WTC11 (cell line): ENCODE results near the gene SPRR2E. TPM values are rescaled to one million over a fixed set of nuclear protein-coding genes. Genes with fewer than 3 reads are reported as not detected.

Experiments
- ATAC-seq: fragments of 200-7000 bp; cut with Tn5 transposase; 2 replicates; pipeline ENCODE4 v1.10.0; 2021; ENCODE audit warnings: mild to moderate bottlenecking, moderate library complexity
- CTCF ChIA-PET: fragments of 300-600 bp; sonication (Branson Sonifier 250); formaldehyde crosslinking; loops from one replicate; lab custom pipeline; 2021; ENCODE audit warnings: antibody characterized with exemption; lab: Charles Lee
- POLR2A ChIA-PET: fragments of 350-600 bp; sonication (Branson Sonifier 250); formaldehyde crosslinking; loops from one replicate; lab custom pipeline; 2021; ENCODE audit warnings: antibody characterized with exemption; lab: Charles Lee
- DNase-seq: peaks from one replicate; pipeline ENCODE4 v3.0.0; 2021; ENCODE audit warnings: low spot score
- H3K27ac Mint-ChIP-seq: 2 replicates; pipeline ENCODE4 v1.8.0; 2021; ENCODE audit warnings: mixed read lengths
- H3K27me3 Mint-ChIP-seq: 2 replicates; pipeline ENCODE4 v1.8.0; 2021; ENCODE audit warnings: low read depth, mild to moderate bottlenecking, moderate library complexity, mixed read lengths
- H3K36me3 Mint-ChIP-seq: 2 replicates; pipeline ENCODE4 v1.8.0; 2021; ENCODE audit warnings: mixed read lengths
- H3K4me1 Mint-ChIP-seq: 2 replicates; pipeline ENCODE4 v1.8.0; 2022; ENCODE audit warnings: mixed read lengths
- H3K4me3 Mint-ChIP-seq: 2 replicates; pipeline ENCODE4 v1.8.0; 2021; ENCODE audit warnings: mild to moderate bottlenecking, moderate library complexity, mixed read lengths
- H3K9me3 Mint-ChIP-seq: 2 replicates; pipeline ENCODE4 v1.8.0; 2021; ENCODE audit warnings: mixed read lengths
- CREB1 ChIP-seq: sonication (generic); formaldehyde crosslinking; IDR thresholded peaks from 2 replicates; pipeline ENCODE4 v1.8.0; 2023; ENCODE audit warnings: mild to moderate bottlenecking, missing genetic modification reagents
- CTCF ChIP-seq: fragments of 200-600 bp; IDR thresholded peaks from 2 replicates; pipeline ENCODE4 v1.8.0; 2022; ENCODE audit warnings: antibody characterized with exemption
- MLX ChIP-seq: sonication (generic); formaldehyde crosslinking; IDR thresholded peaks from 2 replicates; pipeline ENCODE4 v1.8.1; 2023; ENCODE audit warnings: mild to moderate bottlenecking, missing genetic modification reagents, moderate library complexity
- NFE2L1 ChIP-seq: sonication (generic); formaldehyde crosslinking; IDR thresholded peaks from 2 replicates; pipeline ENCODE4 v1.8.1; 2023; ENCODE audit warnings: missing genetic modification reagents
- RORB ChIP-seq: fragments of 250-450 bp; sonication (Bioruptor Pico); IDR thresholded peaks from 2 replicates; pipeline ENCODE4 v1.9.0; 2021; ENCODE audit warnings: mild to moderate bottlenecking
- SMAD3 ChIP-seq: sonication (generic); formaldehyde crosslinking; IDR thresholded peaks from 2 replicates; pipeline ENCODE4 v1.8.0; 2022; ENCODE audit warnings: missing genetic modification reagents, mild to moderate bottlenecking, borderline replicate concordance
- ZNF317 ChIP-seq: sonication (generic); formaldehyde crosslinking; IDR thresholded peaks from 2 replicates; pipeline ENCODE4 v1.8.1; 2023; ENCODE audit warnings: low read depth, mild to moderate bottlenecking, moderate library complexity, missing genetic modification reagents, borderline replicate concordance
- ZNF425 ChIP-seq: fragments of 250-450 bp; sonication (Bioruptor Pico); conservative IDR thresholded peaks from 2 replicates; pipeline ENCODE4 v1.9.0; 2021; ENCODE audit warnings: mild to moderate bottlenecking
- total RNA-seq: library from RNA; stranded (reverse); gene quantifications from 3 replicates; pipeline ENCODE4 v1.2.3, GENCODE V29; 2021
- TF ChIP-seq, protein P1 (sequence below): sonication (generic); formaldehyde crosslinking; IDR thresholded peaks from 2 replicates; pipeline ENCODE4 v1.8.0; 2022; ENCODE audit warnings: mild to moderate bottlenecking, missing genetic modification reagents
- TF ChIP-seq, protein P2 (sequence below): sonication (generic); formaldehyde crosslinking; IDR thresholded peaks from 2 replicates; pipeline ENCODE4 v1.8.1; 2023; ENCODE audit warnings: mild to moderate bottlenecking, missing genetic modification reagents, borderline replicate concordance
- TF ChIP-seq, protein P3 (sequence below): sonication (generic); formaldehyde crosslinking; IDR thresholded peaks from 2 replicates; pipeline ENCODE4 v1.8.1; 2023; ENCODE audit warnings: mild to moderate bottlenecking, missing genetic modification reagents

The SPRR2E gene
- total RNA-seq, 1 experiment from 2014 or later, result not detected

DNA sequence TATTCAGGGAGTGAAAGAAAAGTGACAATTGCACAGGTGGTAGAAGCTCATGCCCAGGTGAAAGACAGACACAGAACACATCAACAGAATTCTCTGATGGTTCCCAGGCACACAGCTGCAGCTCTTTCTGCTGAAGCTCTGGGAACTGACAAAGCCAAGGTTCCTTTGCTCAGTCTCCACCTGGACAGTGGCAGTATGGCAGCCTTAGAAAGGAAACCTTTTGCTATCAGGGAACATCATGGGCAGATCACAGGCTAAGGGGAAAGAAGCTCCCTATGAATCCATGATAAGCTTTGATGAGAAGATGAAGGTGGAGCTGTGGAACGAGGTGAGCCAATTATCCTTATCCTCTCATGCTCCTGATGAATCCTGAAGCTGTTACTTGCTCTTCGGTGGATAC lies 24.1 kb downstream of the SPRR2E start (continued):
- TF ChIP-seq, protein P1, sequence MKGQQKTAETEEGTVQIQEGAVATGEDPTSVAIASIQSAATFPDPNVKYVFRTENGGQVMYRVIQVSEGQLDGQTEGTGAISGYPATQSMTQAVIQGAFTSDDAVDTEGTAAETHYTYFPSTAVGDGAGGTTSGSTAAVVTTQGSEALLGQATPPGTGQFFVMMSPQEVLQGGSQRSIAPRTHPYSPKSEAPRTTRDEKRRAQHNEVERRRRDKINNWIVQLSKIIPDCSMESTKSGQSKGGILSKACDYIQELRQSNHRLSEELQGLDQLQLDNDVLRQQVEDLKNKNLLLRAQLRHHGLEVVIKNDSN (CRISPR knock-in tag), result no peak
- TF ChIP-seq RORB (no peak), ZNF317 (CRISPR knock-in tag) (no peak)
- TF ChIP-seq, protein P2, sequence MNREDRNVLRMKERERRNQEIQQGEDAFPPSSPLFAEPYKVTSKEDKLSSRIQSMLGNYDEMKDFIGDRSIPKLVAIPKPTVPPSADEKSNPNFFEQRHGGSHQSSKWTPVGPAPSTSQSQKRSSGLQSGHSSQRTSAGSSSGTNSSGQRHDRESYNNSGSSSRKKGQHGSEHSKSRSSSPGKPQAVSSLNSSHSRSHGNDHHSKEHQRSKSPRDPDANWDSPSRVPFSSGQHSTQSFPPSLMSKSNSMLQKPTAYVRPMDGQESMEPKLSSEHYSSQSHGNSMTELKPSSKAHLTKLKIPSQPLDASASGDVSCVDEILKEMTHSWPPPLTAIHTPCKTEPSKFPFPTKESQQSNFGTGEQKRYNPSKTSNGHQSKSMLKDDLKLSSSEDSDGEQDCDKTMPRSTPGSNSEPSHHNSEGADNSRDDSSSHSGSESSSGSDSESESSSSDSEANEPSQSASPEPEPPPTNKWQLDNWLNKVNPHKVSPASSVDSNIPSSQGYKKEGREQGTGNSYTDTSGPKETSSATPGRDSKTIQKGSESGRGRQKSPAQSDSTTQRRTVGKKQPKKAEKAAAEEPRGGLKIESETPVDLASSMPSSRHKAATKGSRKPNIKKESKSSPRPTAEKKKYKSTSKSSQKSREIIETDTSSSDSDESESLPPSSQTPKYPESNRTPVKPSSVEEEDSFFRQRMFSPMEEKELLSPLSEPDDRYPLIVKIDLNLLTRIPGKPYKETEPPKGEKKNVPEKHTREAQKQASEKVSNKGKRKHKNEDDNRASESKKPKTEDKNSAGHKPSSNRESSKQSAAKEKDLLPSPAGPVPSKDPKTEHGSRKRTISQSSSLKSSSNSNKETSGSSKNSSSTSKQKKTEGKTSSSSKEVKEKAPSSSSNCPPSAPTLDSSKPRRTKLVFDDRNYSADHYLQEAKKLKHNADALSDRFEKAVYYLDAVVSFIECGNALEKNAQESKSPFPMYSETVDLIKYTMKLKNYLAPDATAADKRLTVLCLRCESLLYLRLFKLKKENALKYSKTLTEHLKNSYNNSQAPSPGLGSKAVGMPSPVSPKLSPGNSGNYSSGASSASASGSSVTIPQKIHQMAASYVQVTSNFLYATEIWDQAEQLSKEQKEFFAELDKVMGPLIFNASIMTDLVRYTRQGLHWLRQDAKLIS (CRISPR knock-in tag), result no peak

- no peak overlapping the region for H3K27ac Mint-ChIP-seq
- ChIA-PET CTCF (no interaction called here), POLR2A (no interaction called here)
- no peaks in the 10 kb centered on the region for H3K9me3 Mint-ChIP-seq
- no peak for ATAC-seq
- no peaks in the 10 kb centered on the region for H3K27me3 Mint-ChIP-seq
- H3K4me1 Mint-ChIP-seq, result no peaks in the 10 kb centered on the region
- TF ChIP-seq NFE2L1, result no peak
- TF ChIP-seq SMAD3, result no peak
- TF ChIP-seq CTCF, result no peak
- TF ChIP-seq, protein P2 (CRISPR knock-in tag), result no peak
- TF ChIP-seq, protein P3, sequence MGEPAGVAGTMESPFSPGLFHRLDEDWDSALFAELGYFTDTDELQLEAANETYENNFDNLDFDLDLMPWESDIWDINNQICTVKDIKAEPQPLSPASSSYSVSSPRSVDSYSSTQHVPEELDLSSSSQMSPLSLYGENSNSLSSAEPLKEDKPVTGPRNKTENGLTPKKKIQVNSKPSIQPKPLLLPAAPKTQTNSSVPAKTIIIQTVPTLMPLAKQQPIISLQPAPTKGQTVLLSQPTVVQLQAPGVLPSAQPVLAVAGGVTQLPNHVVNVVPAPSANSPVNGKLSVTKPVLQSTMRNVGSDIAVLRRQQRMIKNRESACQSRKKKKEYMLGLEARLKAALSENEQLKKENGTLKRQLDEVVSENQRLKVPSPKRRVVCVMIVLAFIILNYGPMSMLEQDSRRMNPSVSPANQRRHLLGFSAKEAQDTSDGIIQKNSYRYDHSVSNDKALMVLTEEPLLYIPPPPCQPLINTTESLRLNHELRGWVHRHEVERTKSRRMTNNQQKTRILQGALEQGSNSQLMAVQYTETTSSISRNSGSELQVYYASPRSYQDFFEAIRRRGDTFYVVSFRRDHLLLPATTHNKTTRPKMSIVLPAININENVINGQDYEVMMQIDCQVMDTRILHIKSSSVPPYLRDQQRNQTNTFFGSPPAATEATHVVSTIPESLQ, result no peak
- TF ChIP-seq ZNF425 (CRISPR knock-in tag), result no peak
- no peak for TF ChIP-seq CREB1 (CRISPR knock-in tag)
- no peak for TF ChIP-seq MLX (CRISPR knock-in tag)
- H3K36me3 Mint-ChIP-seq, result no peaks in the 10 kb centered on the region
- no peak overlapping the region for H3K4me3 Mint-ChIP-seq
- DNase-seq, result no peak
These were observed 35.2 kb downstream of the SPRR2E start for GRCh38 chr1:153058826-153059784.
